HepG2 (cell line): ENCODE measurements around the gene HAUS7. TPM values are rescaled to one million over a fixed set of nuclear protein-coding genes. Genes with fewer than 3 reads are reported as not detected.

Experiments
- ATAC-seq: fragments of 200-7000 bp; cut with Tn5 transposase; 3 replicates; pipeline ENCODE4 v1.9.1; 2020; ENCODE audit warnings: mild to moderate bottlenecking, moderate library complexity
- BruUV-seq: library from RNA; stranded (reverse); fragments of 400-500 nt; replicated peaks from 2 replicates; lab custom pipeline; 2021; lab: Mats Ljungman, UMichigan
- CTCF ChIA-PET: fragments of 300-600 bp; formaldehyde crosslinking; extraction: SDS; loops from one replicate; lab custom pipeline; 2021; ENCODE audit warnings: low total read pairs, inconsistent platforms, low intra/inter-chr PET ratio; lab: Yijun Ruan, JAX
- POLR2A ChIA-PET: fragments of 350-600 bp; sonication (Branson Sonifier 250); formaldehyde crosslinking; loops from one replicate; lab custom pipeline; 2020; ENCODE audit warnings: antibody characterized with exemption, inconsistent platforms; lab: Yijun Ruan, JAX
- DNase-seq: peaks from one replicate; pipeline ENCODE4 v3.0.0-alpha.2; 2015; ENCODE audit warnings: low spot score
- FAIRE-seq: peaks from 3 replicates; lab custom pipeline; 2011; peaks lifted over from hg19 to GRCh38; lab: Jason Lieb, UNC
- H2AFZ ChIP-seq: one replicate; pipeline ENCODE4 v1.6.1; 2011; ENCODE audit warnings: low read length, inconsistent platforms
- H3K27ac ChIP-seq: fragments of 300-600 bp; 3 replicates; pipeline ENCODE4 v1.8.0; 2011; ENCODE audit warnings: mixed run types, mild to moderate bottlenecking, mixed read lengths, low read length, inconsistent platforms; ENCODE audit not compliant: insufficient read depth; ENCODE audit errors: extremely low read length
- H3K27me3 ChIP-seq, 2 experiments: fragments of 200-600 bp in 1 of 2; 2 replicates in 1 of 2; 3 replicates in 1 of 2; pipeline versions ENCODE4 v1.6.0 to v1.8.0; 2011; ENCODE audit warnings: low read length in 2 of 2, mild to moderate bottlenecking in 2 of 2, moderate library complexity in 2 of 2, inconsistent platforms in 1 of 2; ENCODE audit not compliant: insufficient read depth in 2 of 2, control insufficient read depth in 1 of 2
- H3K36me3 ChIP-seq, 2 experiments: fragments of 200-600 bp in 1 of 2; replicated peaks in 1 of 2; 2 replicates in 1 of 2; 3 replicates in 1 of 2; pipeline versions ENCODE4 v1.5.1 to v1.8.0; 2011; ENCODE audit warnings: low read length in 2 of 2, inconsistent platforms in 1 of 2; ENCODE audit not compliant: insufficient read depth in 2 of 2, control insufficient read depth in 1 of 2
- H3K4me1 ChIP-seq: 2 replicates; pipeline ENCODE4 v1.5.1; 2012; ENCODE audit warnings: low read length, inconsistent platforms; ENCODE audit not compliant: insufficient read depth
- H3K4me2 ChIP-seq: 2 replicates; pipeline ENCODE4 v1.6.0; 2011; ENCODE audit warnings: low read depth, low read length, inconsistent platforms
- H3K4me3 ChIP-seq, 3 experiments: fragments of 200-600 bp in 1 of 3; sonication (generic), shearing (Covaris generic) in 1 of 3; replicated peaks in 1 of 3; 2 replicates each; pipeline ENCODE4 v1.5.1; 2011 to 2016; ENCODE audit warnings: low read length in 3 of 3, inconsistent platforms in 2 of 3, low read depth in 2 of 3, mild to moderate bottlenecking in 2 of 3, control low read depth in 1 of 3, mixed read lengths in 1 of 3; ENCODE audit not compliant: insufficient read depth in 1 of 3
- H3K79me2 ChIP-seq: one replicate; pipeline ENCODE4 v1.6.1; 2011; ENCODE audit warnings: low read length, inconsistent platforms; ENCODE audit not compliant: insufficient read depth
- H3K9ac ChIP-seq: 2 replicates; pipeline ENCODE4 v1.6.0; 2011; ENCODE audit warnings: mild to moderate bottlenecking, low read depth, low read length, inconsistent platforms; ENCODE audit not compliant: insufficient read depth
- H3K9me3 ChIP-seq: 2 replicates; pipeline ENCODE4 v1.5.1; 2012; ENCODE audit warnings: mild to moderate bottlenecking, low read length
- H4K20me1 ChIP-seq: 2 replicates; pipeline ENCODE4 v1.6.0; 2011; ENCODE audit warnings: inconsistent platforms, mild to moderate bottlenecking, low read length, moderate library complexity; ENCODE audit not compliant: insufficient read depth
- ARNT2 ChIP-seq: sonication (generic); formaldehyde crosslinking; IDR thresholded peaks from 2 replicates; pipeline ENCODE4 v1.8.0; 2022; ENCODE audit warnings: mild to moderate bottlenecking, low read depth, missing genetic modification reagents, moderate library complexity
- GABPB1 ChIP-seq: IDR thresholded peaks from 2 replicates; pipeline ENCODE4 v1.6.1; 2016; ENCODE audit warnings: mild to moderate bottlenecking, missing genetic modification reagents, moderate library complexity, missing compliant biosample characterization
- MIER3 ChIP-seq: IDR thresholded peaks from 2 replicates; pipeline ENCODE4 v1.6.1; 2016; ENCODE audit warnings: missing compliant biosample characterization, borderline replicate concordance
- PHB2 ChIP-seq: fragments of 450-650 bp; IDR thresholded peaks from 2 replicates; pipeline ENCODE4 v1.6.1; 2018; ENCODE audit not compliant: partially characterized antibody
- TBP ChIP-seq: sonication (generic); formaldehyde crosslinking; IDR thresholded peaks from 2 replicates; pipeline ENCODE4 v1.5.0; 2020; ENCODE audit warnings: missing genetic modification reagents
- ZFP62 ChIP-seq: sonication (generic); formaldehyde crosslinking; IDR thresholded peaks from 2 replicates; pipeline ENCODE4 v1.4.0; 2020; ENCODE audit warnings: missing genetic modification reagents
- ZFX ChIP-seq: sonication (generic); formaldehyde crosslinking; IDR thresholded peaks from 2 replicates; pipeline ENCODE4 v1.4.0; 2020; ENCODE audit warnings: mild to moderate bottlenecking, low read depth, missing genetic modification reagents, moderate library complexity
- ZNF274 ChIP-seq: sonication (generic); formaldehyde crosslinking; IDR thresholded peaks from 2 replicates; pipeline ENCODE4 v1.5.1; 2020; ENCODE audit warnings: mild to moderate bottlenecking, missing genetic modification reagents
- ZNF335 ChIP-seq: sonication (generic); formaldehyde crosslinking; IDR thresholded peaks from 2 replicates; pipeline ENCODE4 v1.4.0; 2020; ENCODE audit warnings: missing genetic modification reagents
- ZNF383 ChIP-seq: sonication (generic); formaldehyde crosslinking; IDR thresholded peaks from 2 replicates; pipeline ENCODE4 v1.4.0; 2020; ENCODE audit warnings: missing genetic modification reagents, mild to moderate bottlenecking, borderline replicate concordance
- ZNF468 ChIP-seq: sonication (generic); formaldehyde crosslinking; IDR thresholded peaks from 2 replicates; pipeline ENCODE4 v1.8.0; 2022; ENCODE audit warnings: mild to moderate bottlenecking, moderate library complexity, missing genetic modification reagents
- ZNF558 ChIP-seq: sonication (generic); formaldehyde crosslinking; IDR thresholded peaks from 2 replicates; pipeline ENCODE4 v1.9.0; 2022; ENCODE audit warnings: mild to moderate bottlenecking, missing genetic modification reagents, borderline replicate concordance
- ZNF737 ChIP-seq: sonication (generic); formaldehyde crosslinking; IDR thresholded peaks from 2 replicates; pipeline ENCODE4 v1.5.0; 2020; ENCODE audit warnings: missing genetic modification reagents, mild to moderate bottlenecking, borderline replicate concordance
- WGBS: methylation state at CpG from one replicate; pipeline ENCODE4 v1.1.6; 2017; ENCODE audit warnings: low lambda C conversion rate; 5-methylcytosine and 5-hydroxymethylcytosine counted together
- in situ Hi-C: cut with HindIII; loops from 2 replicates; pipeline ENCODE4 v1.10.0; 2017; ENCODE audit warnings: low pct_unique_long_range_greater_than_20kb; ENCODE audit not compliant: extremely low pct_ligation_motif_present
- intact Hi-C: fragments of 100-400 bp; cut with micrococcal nuclease; formaldehyde crosslinking; loops from one replicate; pipeline ENCODE4 v1.10.0; 2022; ENCODE audit not compliant: unreplicated experiment
- polyA plus RNA-seq, 8 experiments: library from polyadenylated mRNA; depleted of rRNA in 3 of 8; stranded (reverse) in 7 of 8; unstranded in 1 of 8; fragments of >200 nt; fragmentation: Illumina TruSeq in 4 of 8; extraction: Trizol in 4 of 8; gene quantifications; 2 replicates each; pipeline versions ENCODE4 v1.2.1 to v1.2.3, GENCODE V29; 2011 to 2016; ENCODE audit warnings: low read depth in 4 of 8, missing spikeins in 1 of 8, mixed read lengths in 1 of 8; ENCODE audit not compliant: insufficient read depth in 1 of 8
- total RNA-seq, 5 experiments: library from RNA; depleted of rRNA; stranded (reverse); fragments of >200 nt; fragmentation: Illumina TruSeq; extraction: Trizol; gene quantifications; 2 replicates each; pipeline ENCODE4 v1.2.3, GENCODE V29; 2016; ENCODE audit warnings: low read depth in 1 of 5
- TF ChIP-seq, protein P1 (sequence below): sonication (generic); IDR thresholded peaks from 2 replicates; pipeline ENCODE4 v1.6.1; 2016; ENCODE audit warnings: low read depth, borderline replicate concordance
- TF ChIP-seq, protein P2 (sequence below): sonication (generic); formaldehyde crosslinking; conservative IDR thresholded peaks from 2 replicates; pipeline ENCODE4 v1.4.0; 2020; ENCODE audit warnings: missing genetic modification reagents
- TF ChIP-seq, protein P3 (sequence below): sonication (generic); formaldehyde crosslinking; IDR thresholded peaks from 2 replicates; pipeline ENCODE4 v1.8.1; 2023; ENCODE audit warnings: mild to moderate bottlenecking, moderate library complexity, missing genetic modification reagents

HAUS7 gene
- total and polyA plus RNA-seq, 2 of the 13 experiments (the other 11 are each of a cell fraction or from before 2014, with no cell fraction given): 10.9 to 42.4 TPM

DNA sequence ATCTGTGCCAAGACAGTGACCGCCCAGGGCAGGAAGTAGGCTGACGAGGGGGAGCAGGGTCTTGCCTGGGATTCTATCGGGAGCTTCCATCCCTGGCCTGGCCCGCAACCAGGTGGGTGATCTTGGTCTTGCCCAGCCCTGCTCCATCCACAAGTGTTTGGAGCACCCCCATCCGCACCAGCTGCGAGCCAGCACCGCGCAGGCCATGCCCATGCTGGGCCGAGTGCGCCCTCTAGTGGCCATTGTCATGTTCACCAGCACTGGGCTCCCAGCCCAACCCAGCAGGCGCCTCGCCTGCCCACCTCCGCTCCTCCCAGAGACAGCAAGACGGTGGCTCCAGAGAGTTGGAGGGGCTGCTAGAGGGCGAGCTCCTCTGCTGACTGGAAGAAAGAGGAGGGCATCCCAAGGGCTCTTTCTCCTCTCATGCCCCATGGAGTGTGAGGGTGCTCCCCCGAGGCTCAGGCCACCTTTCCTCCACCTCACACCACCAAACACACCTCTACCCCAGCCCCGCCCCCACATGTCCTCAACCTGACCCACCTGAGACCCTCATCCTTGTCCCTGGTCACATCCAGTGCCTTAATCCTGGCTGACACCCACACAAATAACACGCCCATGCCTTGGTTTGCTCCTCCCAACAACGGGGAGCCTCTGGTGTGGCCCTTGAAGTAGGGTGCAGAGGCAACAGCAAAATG is 37.3 kb upstream of the HAUS7 start (continued):
- TF ChIP-seq, protein P1, sequence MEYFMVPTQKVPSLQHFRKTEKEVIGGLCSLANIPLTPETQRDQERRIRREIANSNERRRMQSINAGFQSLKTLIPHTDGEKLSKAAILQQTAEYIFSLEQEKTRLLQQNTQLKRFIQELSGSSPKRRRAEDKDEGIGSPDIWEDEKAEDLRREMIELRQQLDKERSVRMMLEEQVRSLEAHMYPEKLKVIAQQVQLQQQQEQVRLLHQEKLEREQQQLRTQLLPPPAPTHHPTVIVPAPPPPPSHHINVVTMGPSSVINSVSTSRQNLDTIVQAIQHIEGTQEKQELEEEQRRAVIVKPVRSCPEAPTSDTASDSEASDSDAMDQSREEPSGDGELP: peak; percentile 50; the same call in 1 of the 2 replicates

DNA sequence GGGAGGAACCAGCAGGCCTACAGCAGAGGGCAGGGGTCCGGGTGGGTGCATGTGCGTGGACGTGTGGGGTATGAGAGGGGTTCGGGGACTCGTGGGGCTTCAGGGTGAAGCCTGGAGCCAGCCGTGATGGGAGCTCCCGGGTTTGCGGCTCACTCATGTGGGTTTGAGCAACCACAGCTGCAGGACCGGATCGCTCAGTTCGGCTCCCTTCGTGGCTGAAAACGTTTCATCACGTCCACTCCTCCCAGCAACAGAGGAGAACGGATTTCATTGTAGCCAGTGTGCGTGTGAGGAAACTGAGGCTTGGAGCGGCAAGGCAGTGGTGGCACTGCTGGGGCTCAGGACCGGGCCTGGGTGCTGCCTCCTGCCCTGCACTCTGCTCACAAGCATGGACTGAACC is 35.0 kb upstream of the HAUS7 start:
- no peak overlapping the region for H3K4me3 ChIP-seq
- in situ Hi-C loops (loop anchor here (5.0 to 10.0 kb wide), 2 partner anchors 33 to 51 kb away; partner anchors contain the start of gene HAUS7), intact Hi-C loops (no loop called here)
- H3K36me3 ChIP-seq: no peaks in the 10 kb centered on the region
- H3K9me3 ChIP-seq: no peaks in the 10 kb centered on the region
- WGBS: 32% methylated on average over 5 of the region's 18 CpGs
- no TSS peak for BruUV-seq
- no peaks in the 10 kb centered on the region for H3K27me3 ChIP-seq
- H3K27ac ChIP-seq: no peak overlapping the region
- H3K4me1 ChIP-seq: no peaks in the 10 kb centered on the region
- no peaks in the 10 kb centered on the region for H4K20me1 ChIP-seq
- POLR2A ChIA-PET: no interaction called here
- no peak overlapping the region for H3K4me2 ChIP-seq
- CTCF ChIA-PET: no interaction called here
- TF ChIP-seq ARNT2 (CRISPR knock-in tag) (no peak), ZNF274 (no peak), ZFX (no peak), MIER3 (no peak), ZNF383 (CRISPR knock-in tag) (no peak), TBP (no peak), ZNF558 (CRISPR knock-in tag) (no peak), GABPB1 (no peak), ZNF335 (CRISPR knock-in tag) (no peak), ZFP62 (CRISPR knock-in tag) (no peak), PHB2 (no peak), ZNF468 (CRISPR knock-in tag) (no peak), ZNF737 (CRISPR knock-in tag) (no peak)
- TF ChIP-seq, protein P2, sequence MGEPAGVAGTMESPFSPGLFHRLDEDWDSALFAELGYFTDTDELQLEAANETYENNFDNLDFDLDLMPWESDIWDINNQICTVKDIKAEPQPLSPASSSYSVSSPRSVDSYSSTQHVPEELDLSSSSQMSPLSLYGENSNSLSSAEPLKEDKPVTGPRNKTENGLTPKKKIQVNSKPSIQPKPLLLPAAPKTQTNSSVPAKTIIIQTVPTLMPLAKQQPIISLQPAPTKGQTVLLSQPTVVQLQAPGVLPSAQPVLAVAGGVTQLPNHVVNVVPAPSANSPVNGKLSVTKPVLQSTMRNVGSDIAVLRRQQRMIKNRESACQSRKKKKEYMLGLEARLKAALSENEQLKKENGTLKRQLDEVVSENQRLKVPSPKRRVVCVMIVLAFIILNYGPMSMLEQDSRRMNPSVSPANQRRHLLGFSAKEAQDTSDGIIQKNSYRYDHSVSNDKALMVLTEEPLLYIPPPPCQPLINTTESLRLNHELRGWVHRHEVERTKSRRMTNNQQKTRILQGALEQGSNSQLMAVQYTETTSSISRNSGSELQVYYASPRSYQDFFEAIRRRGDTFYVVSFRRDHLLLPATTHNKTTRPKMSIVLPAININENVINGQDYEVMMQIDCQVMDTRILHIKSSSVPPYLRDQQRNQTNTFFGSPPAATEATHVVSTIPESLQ: no peak
- TF ChIP-seq, protein P3, sequence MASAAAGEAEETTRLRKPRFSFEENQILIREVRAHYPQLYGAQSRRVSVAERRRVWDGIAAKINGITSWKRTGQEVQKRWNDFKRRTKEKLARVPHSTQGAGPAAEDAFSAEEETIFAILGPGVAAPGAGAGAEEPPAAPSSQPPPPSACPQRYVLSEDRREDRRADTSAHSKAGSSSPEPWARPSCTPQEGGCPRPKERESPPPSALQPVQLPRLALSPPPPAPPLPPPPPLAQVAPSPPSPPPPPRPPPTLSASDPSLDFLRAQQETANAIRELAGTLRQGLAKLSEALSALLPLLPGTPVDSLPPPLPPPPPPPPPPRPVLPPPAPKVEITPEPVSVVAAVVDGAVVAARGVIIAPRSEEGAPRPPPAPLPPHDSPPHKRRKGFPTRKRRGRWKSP (CRISPR knock-in tag): no peak
- H2AFZ ChIP-seq: no peak overlapping the region
- ATAC-seq (no peak), DNase-seq (no peak), FAIRE-seq (no peak)
- no peaks in the 10 kb centered on the region for H3K79me2 ChIP-seq
- no peak overlapping the region for H3K9ac ChIP-seq
